ENCODE data around the gene MVB12B.

The MVB12B gene

GRCh38 chr9:126368020-126368419, 41.4 kb downstream of the MVB12B start:
- no peak for TF ChIP-seq CTCF (IDR thresholded peaks at IDR 0.05; ENCODE audit: low read depth, low read length, missing control alignments)
- Histone ChIP-seq H3K27me3 (replicated peaks) (no peaks in the 10 kb centered on the region), H3K4me3 (ENCODE audit: low read depth, low read length) (no peak overlapping the region), H3K27ac (no peak overlapping the region), H3K36me3 (replicated peaks) (no peaks in the 10 kb centered on the region)
- in situ Hi-C loops (cut with HindIII; ENCODE audit: low pct_ligation_motif_present, low sequenced_read_pairs): no loop called here
- DNase-seq: no peak

GRCh38 chr9:126371007-126371870, 44.6 kb downstream of the MVB12B start:
- H3K27me3 ChIP-seq (replicated peaks): no peaks in the 10 kb centered on the region
- DNase-seq: no peak
- H3K36me3 ChIP-seq (replicated peaks): no peaks in the 10 kb centered on the region
- TF ChIP-seq CTCF (IDR thresholded peaks at IDR 0.05; ENCODE audit: low read depth, low read length, missing control alignments): no peak
- H3K4me3 ChIP-seq (ENCODE audit: low read depth, low read length): no peak overlapping the region
- in situ Hi-C loops (cut with HindIII; ENCODE audit: low pct_ligation_motif_present, low sequenced_read_pairs): no loop called here
- no peak overlapping the region for H3K27ac ChIP-seq

- Histone ChIP-seq H3K27ac (no peak overlapping the region), H3K36me3 (replicated peaks) (no peaks in the 10 kb centered on the region), H3K4me3 (ENCODE audit: low read depth, low read length) (no peak overlapping the region), H3K27me3 (replicated peaks) (no peaks in the 10 kb centered on the region)
- no peak for DNase-seq
- TF ChIP-seq CTCF (IDR thresholded peaks at IDR 0.05; ENCODE audit: low read depth, low read length, missing control alignments): no peak
- in situ Hi-C loops (cut with HindIII; ENCODE audit: low pct_ligation_motif_present, low sequenced_read_pairs): no loop called here
Measured at GRCh38 chr9:126372716-126373115, 46.1 kb downstream of the MVB12B start.

- peak; percentile 21 for DNase-seq
- no peak for TF ChIP-seq CTCF (IDR thresholded peaks at IDR 0.05; ENCODE audit: low read depth, low read length, missing control alignments)
- Histone ChIP-seq H3K4me3 (ENCODE audit: low read depth, low read length) (no peak overlapping the region), H3K27me3 (replicated peaks) (no peaks in the 10 kb centered on the region), H3K27ac (no peak overlapping the region), H3K36me3 (replicated peaks) (no peaks in the 10 kb centered on the region)
- in situ Hi-C loops (cut with HindIII; ENCODE audit: low pct_ligation_motif_present, low sequenced_read_pairs): no loop called here
Measured at GRCh38 chr9:126373241-126373640, 46.6 kb downstream of the MVB12B start.

- no peaks in the 10 kb centered on the region for H3K27me3 ChIP-seq (replicated peaks)
- H3K27ac ChIP-seq: no peak overlapping the region
- H3K36me3 ChIP-seq (replicated peaks): no peaks in the 10 kb centered on the region
- DNase-seq: no peak
- no peak overlapping the region for H3K4me3 ChIP-seq (ENCODE audit: low read depth, low read length)
- in situ Hi-C loops (cut with HindIII; ENCODE audit: low pct_ligation_motif_present, low sequenced_read_pairs): no loop called here
- TF ChIP-seq CTCF (IDR thresholded peaks at IDR 0.05; ENCODE audit: low read depth, low read length, missing control alignments): no peak
Measured at GRCh38 chr9:126374366-126374781, 47.7 kb downstream of the MVB12B start.

- Histone ChIP-seq H3K4me3 (ENCODE audit: low read depth, low read length) (no peak overlapping the region), H3K36me3 (replicated peaks) (no peaks in the 10 kb centered on the region), H3K27ac (no peak overlapping the region), H3K27me3 (replicated peaks) (no peaks in the 10 kb centered on the region)
- peak; percentile 19 for DNase-seq
- in situ Hi-C loops (cut with HindIII; ENCODE audit: low pct_ligation_motif_present, low sequenced_read_pairs): no loop called here
- TF ChIP-seq CTCF (IDR thresholded peaks at IDR 0.05; ENCODE audit: low read depth, low read length, missing control alignments): peak; percentile 22
Measured at GRCh38 chr9:126375386-126375785, 48.8 kb downstream of the MVB12B start.
